Right lobe of liver (tissue), 4 donors: ENCODE measurements around the gene ZDHHC14.

Experiments used
- CTCF ChIP-seq, 4 donors: fragments of 200-600 bp in 3 of 4; fragments of 450-650 bp in 1 of 4; IDR thresholded peaks; one replicate each; pipeline versions ENCODE4 v1.5.1 to v1.8.0; 2016 to 2022; ENCODE audit warnings: antibody characterized with exemption in 4 of 4, mild to moderate bottlenecking in 2 of 4
- POLR2A ChIP-seq: fragments of 450-650 bp; IDR thresholded peaks from one replicate; pipeline ENCODE4 v1.6.1; 2017; ENCODE audit warnings: antibody characterized with exemption, mild to moderate bottlenecking
- donor health status: DM: no; HTN: no; CAD: no.
- donor health status: DM: no; HTN: no; CAD: no.
- donor health status: DM: no; HTN: yes; CAD: no.

- TF ChIP-seq POLR2A (no peak), CTCF (IDR thresholded peaks at IDR 0.05) (no peak)
Observed at GRCh38 chr6:157689875-157690274, 308.9 kb downstream of the ZDHHC14 start.
